HG02623 (cell line): ENCODE data around the gene FGF14.

Experiments used
- ATAC-seq: cut with Tn5 transposase; IDR thresholded peaks from one replicate; pipeline ENCODE4 v1.9.1; 2021; ENCODE audit warnings: moderate library complexity; ENCODE audit not compliant: unreplicated experiment

Gene FGF14

DNA sequence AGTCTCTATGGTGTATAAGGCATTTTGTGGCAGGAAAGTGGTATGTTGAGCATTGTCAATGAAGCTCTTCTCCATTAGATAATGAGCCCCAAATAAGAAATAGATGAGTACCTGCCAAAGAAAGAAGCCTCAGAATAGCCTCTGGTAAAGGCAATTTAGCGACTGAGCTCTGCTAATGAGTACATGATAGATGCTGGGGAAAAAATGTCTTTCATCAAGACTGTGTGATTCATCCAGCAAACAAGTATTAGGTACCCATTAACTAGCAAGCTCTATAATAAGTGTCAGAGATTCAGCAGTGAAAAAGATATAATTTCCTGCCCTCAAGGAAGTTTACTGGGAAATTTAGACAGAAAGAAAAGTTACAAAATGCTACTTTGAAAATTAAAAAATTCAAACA lies 654.8 kb downstream of the FGF14 start:
- ATAC-seq, result no peak

DNA sequence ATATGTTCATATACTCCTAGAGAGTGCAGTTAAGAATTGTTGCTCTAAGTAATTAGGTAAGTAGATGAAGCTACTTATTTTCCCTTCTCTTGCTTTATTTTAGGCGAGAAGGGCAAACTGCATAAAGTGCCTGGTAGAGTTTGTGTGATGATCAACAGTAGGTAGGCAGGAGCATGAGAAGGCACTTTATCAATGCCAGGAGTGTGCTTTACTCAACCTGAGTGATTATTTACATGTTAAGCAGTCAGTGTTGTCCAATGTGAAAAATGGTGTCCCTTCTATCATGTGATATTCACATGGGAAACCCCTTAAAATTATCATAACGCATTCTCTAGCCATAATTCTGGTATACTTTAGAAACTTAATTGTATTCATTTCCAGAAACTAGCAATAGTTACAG lies 655.3 kb downstream of the FGF14 start:
- no peak for ATAC-seq

DNA sequence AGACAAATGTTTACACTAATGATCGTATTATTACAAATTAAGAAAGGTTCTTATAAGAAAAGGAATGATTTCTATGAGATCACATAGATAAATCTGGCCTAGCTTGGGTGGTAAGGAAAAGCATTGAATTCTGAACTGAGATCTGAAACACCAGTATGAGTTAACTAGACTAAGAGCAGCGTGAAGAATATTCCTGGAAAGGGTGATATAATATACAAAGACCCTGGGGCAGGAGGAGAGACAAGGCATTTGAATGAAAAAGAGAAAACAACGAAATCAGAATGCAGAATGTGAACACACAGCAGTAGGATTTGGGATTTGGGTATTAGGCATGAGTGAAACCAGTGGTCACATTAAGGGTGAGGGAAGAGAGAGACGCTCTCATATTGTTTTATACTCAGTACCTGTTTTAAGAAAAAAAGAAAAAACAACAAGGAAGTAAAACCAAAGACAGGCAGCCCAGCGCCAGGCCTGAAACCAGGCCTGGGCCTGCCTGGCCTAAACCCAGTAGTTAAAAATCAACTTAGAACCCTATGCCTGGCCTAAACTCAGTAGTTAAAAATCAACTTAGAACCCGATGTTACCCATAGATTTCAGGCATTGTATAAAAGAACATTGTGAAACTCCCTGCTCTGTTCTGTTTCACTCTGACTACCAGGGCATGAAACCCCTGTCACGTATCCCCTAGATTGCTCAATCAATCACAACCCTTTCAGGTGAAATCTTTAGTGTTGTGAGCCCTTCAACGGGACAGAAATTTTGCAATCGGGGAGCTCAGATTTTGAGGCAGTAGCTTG lies 662.3 kb downstream of the FGF14 start:
- peak; percentile 92 for ATAC-seq

DNA sequence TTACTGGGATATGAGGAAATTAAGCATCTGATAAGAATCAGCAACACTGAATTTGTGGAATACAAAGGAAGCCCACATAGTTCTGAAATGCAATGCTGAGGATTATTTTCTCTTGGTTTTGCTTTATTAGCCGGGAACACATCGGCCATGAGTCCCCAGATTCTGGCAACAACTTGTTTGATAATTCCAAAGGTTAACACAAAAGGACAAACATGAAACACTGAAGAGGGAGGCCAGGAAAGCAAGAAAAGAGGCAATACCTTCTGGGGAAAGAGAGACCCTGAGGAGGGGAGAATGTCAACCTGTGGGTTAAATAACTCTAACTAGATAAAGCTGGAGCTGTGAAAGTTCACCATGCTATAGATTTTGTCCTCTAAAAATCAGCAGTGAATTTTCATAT lies 663.5 kb downstream of the FGF14 start:
- no peak for ATAC-seq

DNA sequence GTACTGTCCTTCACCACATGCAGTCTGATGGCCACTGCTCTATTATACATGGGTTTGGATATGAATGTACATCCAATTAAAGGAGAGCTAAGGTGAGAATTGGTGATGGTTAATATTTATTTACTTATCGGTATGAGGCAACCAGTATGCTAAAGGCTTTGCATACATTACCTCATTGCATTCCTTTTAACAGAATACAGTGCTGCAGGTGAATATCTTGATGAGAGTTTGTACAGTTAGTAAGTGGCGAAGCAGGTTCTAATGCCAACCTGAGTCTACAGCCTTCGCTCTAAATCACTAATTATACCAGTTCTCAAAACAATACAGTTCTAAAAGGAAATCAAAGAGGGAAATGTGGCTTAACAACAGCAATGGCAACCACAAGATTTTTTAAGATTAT lies 665.3 kb downstream of the FGF14 start:
- no peak for ATAC-seq

DNA sequence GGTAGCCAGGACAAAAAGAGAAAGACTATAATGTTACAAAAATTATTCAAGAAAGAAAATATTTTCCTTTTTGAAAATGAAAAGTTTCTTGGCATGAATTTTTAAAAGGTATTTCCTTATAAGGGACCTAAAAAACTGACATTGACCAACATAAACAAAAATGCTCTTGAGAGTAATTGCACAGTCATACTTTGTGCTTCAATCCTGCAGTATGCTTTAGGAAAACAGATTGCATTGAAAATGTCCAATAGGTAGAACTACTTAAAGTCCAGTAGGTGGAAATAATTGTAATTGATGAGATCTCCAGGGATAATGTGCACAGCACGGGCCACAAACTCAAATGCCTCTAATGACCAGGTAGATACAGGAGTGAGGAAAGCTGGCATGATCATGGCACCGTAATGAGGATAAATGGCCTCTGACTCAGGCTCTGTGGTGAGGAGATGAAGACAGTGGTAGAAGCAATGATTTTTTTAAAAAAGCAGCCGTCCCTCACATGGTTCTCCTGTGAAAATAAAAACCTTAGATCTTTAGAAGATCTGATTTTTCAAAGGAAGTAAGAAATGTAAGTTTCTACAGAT lies 671.3 kb downstream of the FGF14 start:
- ATAC-seq, result no peak

DNA sequence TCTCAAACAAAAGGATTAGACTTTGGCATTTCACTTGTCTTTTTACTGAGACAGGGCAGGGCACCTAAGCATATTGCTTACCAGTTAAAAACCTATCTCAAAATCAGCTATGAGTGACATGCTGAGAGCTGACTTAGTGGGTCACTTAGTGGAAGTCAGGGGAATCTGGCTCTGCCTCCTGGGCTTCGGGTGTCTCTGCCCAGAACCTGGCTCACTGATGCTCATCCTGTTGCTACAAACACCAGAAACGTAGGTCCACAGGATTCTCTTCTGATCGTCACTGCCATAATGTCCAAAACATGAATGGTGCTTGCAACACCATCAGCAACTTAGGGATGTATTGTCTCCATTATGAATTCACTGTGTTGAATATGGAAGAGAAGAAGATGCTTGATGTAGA lies 673.2 kb downstream of the FGF14 start:
- no peak for ATAC-seq

DNA sequence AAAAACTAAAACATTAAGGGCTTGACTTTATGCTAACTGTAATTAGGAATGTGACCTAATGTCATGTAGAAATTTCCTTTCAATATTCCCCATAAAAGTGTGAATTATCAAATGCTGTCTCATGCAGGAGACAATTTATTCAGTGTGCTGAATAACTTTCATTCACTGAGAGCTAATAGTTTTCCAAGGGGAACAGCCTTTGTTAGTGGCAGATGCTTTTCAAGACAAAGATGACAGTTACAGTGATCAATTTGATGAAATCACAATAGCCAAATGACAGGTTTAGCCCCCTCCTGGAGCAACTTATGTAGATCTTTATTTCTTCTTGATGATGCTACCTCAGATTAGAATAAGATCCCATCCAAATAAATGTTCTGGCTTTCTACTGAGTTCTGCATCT lies 673.8 kb downstream of the FGF14 start:
- ATAC-seq, result no peak

DNA sequence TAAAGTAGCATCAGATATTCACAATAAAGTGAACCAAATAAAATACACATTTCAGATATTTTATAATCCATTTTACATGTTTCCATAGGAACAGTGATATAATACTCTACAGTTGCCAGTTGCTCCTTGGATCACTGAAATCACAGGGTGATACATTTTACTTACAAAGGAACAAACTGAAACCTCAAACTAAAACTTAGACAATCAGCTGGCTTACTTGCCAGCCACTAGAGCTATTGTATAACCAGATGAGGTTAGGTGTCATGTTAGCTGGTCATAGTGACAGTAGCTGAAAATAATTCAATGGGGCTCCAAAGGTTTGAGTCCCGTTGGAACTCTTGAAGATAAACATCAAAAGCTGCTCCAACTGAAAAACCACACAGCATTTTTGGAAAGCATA lies 674.7 kb downstream of the FGF14 start:
- ATAC-seq, result no peak

DNA sequence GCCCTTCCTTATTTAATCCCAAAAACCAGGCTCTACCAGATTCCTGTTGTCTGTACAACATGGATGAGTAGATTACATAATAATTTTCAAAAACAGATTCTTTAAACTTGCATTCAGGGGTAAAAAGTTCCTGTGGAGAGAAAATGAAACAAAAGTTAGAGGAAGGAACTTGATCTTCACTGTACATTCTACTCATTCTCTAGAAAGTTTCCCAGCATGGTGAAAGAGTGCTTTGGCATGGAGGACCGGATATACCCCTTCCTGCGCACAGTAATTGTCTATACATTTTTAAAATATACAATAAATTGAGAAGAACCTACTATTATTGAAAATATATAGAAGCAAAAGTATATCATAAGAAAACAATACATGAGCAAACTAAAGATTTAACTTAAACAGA lies 675.2 kb downstream of the FGF14 start:
- no peak for ATAC-seq

DNA sequence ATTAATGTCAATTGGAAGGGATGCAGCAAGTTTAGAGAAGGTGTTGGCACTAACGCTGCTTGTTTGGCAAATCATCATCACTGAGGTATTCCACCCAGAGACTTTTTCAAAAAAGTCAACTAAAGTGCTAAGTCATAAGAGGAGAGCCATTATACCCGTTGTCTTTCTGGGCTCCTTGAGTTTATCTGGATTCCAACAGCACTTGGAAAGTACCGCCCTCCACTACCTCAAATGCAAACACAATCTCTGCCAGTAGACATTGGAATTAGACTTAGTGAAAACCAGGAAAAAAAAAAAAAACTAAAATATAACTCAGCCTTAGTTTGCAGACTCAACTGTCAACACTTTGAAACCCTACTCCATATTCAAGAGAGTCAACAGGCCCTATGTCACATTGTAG lies 683.4 kb downstream of the FGF14 start:
- ATAC-seq, result no peak

DNA sequence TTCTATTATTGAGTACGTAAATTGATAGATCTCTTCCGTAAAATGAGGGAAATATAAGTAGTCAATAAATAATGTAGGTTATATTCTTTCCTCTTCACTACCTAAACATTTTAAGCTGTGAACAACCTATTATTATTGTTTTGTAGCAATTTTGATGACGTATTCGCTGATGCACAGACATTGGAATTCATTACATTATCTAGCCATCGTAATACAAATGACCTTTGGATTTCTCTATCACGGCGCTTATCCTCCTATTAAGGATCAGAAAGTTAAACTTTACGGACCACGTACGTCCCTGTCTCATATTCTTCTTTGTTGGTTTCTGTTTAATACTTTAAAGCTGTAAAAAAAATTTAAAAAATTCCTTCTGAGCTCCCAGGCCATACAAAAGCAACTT lies 684.5 kb downstream of the FGF14 start:
- ATAC-seq, result no peak

DNA sequence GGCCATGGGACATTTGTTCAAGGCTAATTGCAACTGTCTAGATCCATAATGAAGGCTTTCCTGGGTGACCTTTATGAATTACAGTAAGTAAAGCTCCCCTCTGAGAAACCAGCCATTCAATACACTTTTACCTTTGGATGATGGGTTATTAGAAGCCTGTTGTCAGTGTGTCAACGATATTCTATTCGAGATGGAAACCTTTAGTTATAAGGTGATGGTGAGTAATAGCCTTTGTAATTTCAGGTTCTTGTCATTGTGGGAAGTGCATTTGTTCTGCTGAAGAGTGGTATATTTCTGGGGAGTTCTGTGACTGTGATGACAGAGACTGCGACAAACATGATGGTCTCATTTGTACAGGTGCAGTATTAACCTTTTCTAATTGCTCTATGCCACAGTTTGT lies 687.7 kb downstream of the FGF14 start:
- no peak for ATAC-seq

DNA sequence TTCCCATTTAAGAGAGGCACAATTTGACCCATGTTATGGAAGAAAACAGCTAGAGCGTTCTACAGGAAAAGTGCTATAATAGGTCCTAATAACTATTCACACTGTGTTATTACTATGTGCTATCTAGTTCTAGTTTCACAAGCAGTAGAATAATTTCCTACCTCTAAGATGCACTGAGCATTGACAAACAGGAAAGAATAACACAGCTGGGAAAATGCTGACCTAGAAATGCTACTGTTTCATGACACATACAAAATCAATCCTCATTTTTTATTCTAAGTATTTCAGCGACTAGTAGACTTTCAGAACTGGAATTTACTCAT lies 689.9 kb downstream of the FGF14 start:
- no peak for ATAC-seq

DNA sequence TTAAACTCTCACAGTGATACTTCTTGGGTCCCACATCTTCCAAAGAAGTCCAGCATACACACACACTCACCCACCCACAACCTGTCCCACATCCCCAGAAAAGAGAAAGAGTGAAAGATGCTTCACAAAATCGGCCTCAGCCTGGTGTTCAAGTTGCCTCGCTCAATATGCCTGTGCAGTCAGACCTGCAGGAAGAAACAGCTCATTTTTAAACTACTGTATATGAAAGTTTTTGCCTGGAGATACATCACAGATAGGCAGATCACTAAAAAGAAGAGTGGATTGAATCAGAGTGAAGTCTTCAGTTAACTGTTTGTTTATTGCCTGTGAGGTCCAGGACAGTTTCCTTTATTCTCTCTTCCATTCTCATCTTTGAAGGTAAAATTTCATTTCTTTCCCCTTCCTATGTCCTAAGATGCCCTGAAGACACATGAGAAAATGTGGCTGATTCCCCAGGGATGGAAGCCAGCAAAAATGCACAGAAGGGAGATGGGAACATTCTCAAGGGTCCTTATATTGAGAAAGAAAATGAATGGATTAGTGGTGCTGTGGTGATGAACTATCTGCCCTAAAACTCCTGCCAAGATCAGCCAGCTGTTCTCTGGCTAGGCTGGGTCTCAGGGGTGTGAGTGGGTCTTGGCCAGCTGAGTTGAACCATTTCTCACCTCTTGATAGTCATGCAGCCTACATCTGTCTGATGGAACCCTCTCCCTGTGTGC lies 690.4 kb downstream of the FGF14 start:
- ATAC-seq, result no peak

DNA sequence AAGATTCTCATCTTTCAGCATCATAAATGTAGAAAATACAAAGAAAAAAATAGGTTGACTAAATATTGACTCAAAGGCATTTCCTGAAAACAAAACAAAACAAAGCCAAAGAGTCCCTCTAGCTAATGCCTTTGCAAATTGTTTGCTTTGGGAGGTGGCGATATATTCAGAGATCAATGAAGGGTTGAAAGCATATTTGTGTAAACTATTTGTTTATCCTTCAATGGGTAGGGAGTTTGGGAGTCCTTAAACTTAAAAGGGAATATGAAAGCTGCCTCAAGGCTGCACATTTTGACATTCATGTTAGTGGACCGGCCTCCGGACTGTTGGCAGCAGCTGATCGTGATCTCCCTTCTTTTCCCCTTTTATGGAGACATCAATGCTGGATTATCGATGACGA lies 691.9 kb downstream of the FGF14 start:
- ATAC-seq, result no peak

DNA sequence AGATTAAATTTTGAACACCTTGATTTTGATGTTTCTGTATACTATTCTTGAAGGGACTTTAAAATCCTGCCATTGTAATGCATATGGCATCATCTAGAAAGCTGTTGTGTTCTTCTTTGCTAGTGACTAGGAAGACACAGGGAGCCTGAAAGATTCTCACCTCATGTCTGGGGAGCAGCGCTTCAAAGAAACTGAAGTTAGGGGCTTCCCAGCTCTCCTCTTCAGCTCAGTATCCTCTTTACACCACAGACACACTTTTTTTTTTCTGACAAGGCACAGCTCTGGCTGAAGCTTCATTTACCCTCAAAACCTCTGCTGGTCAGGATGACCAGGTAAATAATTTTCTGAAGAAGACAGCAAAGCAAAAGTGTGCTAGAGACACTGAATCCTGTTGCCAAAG lies 693.7 kb downstream of the FGF14 start:
- ATAC-seq, result no peak

DNA sequence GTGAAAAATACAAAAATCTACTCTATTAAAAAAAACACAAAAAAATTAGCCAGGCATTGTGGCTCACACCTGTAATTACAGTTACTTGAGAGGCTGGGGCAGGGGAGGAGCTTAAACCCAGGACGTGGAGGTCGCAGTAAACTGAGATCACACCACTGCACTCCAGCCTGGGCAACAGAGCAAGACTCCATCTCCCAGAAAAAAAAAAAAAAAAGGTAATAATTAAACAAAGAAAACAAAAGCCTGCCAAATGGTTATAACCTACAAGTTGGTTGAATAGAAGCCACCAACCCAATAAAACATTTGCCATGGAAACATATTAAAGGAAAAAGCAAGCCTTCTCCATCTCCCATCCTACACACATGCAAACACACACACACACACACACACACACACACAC lies 694.2 kb downstream of the FGF14 start:
- no peak for ATAC-seq

DNA sequence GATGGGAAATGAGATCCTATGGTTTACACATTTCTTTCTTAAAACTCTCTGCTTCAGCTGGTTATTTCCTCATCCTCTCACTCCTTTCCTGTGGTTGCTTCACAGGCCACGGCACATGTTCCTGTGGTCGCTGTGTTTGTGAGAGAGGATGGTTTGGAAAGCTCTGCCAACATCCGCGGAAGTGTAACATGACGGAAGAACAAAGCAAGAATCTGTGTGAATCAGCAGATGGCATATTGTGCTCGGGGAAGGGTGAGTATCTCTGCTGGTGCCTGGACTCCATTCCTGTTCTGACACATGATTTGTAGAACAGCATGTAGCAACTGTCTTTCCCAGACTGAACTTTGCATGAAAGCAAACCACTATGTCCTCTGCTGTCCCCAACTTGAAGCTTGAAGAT lies 695.2 kb downstream of the FGF14 start:
- ATAC-seq, result no peak

DNA sequence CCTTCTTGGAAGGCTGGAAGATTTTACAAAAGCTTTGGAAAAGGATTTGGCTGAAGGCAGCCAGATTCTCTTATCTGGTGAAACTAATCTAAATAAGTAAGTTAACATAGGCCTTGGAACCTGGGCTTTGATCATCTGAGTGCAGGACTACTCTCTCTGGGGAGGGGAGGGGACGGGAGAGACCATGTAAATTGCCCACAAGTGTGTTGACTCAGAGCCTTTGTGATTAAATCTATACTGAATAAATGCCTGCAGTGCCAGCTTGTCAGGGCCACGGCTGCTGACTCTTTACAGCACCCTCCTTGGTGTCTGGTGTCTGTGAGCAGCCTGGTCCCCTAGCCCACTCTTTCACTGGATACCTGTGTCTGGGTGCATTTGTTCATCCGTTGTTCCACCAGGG lies 698.0 kb downstream of the FGF14 start:
- ATAC-seq, result no peak

DNA sequence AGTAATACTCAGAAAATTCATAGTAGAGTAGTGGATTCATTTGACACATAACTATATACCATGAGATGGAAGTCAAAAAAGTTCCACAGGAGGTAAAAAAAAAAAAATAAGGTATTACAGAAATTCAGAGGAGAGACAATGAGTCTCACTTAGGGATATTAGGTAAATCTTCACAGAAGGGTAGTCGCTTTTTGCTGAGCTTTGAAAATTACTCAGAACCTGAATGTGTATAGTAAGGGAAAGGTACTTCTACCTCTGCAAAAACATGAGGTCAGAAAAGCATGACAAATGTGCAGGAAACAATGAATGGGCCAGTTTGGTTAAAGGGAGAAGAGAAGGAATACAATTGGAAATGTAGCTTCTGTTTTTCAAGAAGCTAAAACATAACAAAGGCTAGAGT lies 698.8 kb downstream of the FGF14 start:
- ATAC-seq, result no peak

DNA sequence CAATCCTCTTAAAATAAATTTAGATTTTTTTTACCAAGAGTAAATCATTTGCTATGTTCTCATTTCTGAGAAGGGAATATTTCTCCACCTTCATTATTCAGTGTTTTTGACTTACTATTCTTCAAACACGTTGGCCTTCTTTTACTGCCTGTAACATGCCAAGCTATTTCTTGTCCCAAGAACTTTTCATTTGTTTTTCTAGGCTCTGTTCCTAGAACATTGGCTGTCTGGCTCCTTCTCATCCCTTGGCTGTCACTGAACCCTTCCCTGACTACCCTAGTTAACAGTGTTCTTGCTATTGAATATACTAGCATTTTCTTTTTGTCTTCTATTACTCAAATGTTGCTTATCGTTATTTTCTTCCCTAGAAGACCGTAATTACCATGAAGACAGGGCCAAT lies 701.2 kb downstream of the FGF14 start:
- no peak for ATAC-seq

DNA sequence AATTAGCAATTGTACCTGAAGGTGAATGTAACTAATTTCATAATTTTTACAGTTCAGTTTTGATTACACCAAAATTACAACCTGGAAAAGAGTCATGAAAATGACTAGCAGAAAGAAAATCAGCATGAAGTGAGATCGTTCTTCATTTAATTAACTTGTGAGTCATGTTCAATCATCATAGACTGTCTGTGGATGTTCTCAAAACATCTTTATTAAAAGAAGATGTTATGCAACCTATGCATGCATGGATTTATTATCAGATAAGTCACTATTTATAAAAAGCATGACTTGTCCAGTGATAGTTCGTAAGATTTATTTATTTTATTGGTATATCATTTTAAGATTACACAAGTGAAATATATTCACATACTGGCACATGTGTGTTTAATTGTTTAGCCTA lies 703.4 kb downstream of the FGF14 start:
- no peak for ATAC-seq
